Measurements from ENCODE around the gene GPRIN2.
"Not testable (repeated sequence)": the region's sequence is repeated elsewhere in the genome, so short reads cannot be mapped to it uniquely, and the experiment has no call there.

Gene GPRIN2

DNA sequence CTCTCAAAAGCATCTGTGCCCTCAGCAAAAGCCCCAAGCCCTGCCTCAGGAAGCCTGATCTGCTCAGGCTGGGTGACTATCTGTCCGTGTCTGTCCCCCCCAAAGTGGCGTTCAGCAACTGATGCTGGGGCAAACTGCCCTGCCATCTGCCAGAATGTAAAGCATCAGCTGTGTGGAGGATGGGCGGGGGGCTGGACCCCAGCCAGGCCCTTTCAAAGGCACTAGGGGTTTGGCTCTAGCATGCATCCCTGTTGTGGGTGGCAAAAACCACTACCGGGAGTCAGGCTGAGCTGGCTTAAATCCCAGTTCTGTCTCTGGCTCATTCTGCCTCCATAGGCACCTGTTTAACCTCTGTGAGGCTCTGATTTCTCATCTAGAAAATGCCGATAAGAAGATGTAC, 35.5 kb downstream of the GPRIN2 start:
- FAIRE-seq (no peak), DNase-seq (ENCODE audit: low spot score) (peak; percentile 98)

DNA sequence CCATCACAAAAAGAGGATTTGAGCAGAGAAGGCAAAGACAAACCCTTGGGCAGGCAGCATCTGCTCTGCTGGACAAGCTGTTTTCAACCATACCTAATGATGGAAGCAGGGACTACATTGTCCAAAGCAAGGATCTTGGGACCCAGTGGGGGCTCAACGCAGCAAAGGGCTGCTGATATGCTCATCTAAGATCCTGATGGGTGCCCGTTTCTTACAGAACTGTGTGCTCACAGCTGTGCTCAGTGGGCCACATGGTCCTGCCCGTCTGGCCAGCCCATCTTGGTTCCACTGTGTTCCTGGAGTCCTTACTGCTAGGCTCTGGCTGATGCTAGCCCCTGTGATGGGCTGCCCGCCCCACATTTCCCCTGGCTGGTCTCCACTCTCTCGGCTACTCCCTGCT, 36.1 kb downstream of the GPRIN2 start:
- DNase-seq (ENCODE audit: low spot score), result no peak
- FAIRE-seq, result no peak

DNA sequence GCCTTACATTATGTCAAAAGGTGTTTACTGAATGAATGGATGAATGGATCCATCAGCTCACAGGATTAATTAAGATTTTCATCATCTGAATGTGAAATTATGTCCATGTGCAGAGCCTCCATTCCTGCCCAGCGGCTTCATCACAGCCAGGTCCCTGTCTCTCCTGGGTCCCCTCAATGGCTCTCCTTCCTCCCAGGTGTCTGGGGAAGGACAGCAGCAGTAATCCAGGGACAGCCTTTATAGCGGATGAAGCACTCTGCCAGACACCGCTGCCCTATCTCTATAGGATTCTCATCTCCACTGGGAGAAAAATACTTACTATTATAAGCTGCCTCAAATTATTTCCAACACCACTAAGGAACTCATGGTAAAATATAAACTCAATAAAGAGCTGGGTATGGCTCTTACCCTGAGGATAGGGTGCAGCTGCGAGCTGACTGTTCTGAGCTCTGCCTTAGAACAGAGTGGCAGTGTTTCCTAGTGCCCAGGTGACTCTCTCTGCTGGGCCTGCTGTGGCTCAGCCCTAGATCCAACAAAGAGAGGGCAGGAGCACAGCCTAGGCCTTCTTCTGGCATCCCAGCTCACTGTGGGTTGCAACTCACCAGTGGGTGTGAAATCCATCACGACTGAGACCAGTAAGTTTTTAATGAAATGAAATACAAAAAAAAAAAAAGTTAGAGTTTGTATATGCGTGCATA, 38.3 kb downstream of the GPRIN2 start:
- DNase-seq (ENCODE audit: low spot score) (no peak), FAIRE-seq (no peak)

DNA sequence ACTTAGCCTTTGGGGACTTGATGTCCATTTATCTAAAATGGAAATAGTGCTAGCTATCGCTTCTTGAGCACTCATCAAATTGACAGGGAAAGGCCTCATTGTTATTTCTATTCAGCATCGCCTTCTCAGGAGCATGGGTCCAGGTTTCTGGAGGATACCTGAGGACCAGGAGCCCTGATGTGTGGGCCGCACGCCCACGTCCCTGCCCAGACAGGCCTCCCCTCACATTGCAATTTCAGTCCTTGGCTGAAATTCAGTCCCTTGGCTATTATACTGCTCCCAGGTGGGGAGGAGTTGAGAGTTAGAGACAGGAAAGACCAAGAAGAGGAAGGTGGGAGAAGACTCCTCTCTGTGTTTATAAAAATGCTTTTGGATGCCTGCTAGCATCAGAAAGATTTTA, 38.9 kb downstream of the GPRIN2 start:
- DNase-seq (ENCODE audit: low spot score), result no peak
- no peak for FAIRE-seq

DNA sequence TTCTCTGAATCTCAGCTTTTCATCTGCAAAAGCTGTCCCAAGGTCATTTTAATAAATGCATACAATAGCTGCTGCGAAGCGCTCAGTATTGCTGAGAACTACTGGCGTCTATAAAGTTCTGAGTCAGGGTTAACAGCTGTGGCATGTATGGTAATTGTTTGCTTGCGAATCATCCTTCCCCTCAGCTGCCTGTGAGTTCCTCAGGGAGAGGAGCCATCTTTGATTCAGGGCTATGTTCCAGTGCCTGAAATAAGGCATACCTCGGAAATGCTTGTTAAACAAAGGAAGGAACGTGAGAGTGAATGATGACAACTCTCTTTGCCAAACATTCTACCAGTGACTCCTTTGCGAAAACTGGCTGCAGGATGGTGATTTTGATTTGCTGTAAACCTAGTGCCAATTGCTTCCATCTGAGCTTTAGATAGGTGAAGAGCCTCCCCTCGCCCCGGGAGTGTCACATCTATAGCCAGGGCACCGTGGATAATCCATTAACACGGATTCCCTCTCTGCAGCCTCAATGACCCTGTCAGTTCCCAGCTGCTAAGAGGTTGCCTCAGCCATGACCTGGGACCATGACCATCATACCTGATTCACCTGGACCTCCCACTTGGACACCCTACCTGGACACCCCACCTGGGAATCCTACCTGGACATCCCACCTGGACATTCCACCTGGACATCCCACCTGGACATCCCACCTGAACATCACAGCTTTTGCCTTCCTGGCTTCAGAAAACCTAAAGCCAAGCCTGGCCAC, 39.6 kb downstream of the GPRIN2 start:
- FAIRE-seq, result no peak

DNA sequence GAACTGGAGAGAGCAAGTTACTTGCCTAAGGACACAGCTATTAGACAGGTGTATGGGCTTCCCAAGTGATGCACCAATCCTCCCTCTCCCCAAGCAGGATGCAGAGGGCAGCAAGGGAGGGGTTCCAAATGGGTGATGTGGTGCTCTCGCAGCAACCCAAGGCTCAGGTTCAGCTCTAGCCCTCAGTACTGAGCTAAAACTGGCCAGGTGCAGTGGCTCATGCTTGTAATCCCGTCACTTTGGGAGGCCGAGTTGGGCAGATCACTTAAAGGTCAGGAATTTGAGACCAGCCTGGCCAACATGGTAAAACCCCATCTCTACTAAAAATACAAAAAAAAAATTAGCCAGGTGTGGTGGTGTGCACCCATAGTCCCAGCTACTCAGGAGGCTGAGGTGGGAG, 40.7 kb downstream of the GPRIN2 start:
- DNase-seq (ENCODE audit: low spot score), result no peak
- FAIRE-seq, result no peak

More for the DNA sequence above, 39.6 kb downstream of the GPRIN2 start:
- DNase-seq (ENCODE audit: low spot score), result peak; percentile 78

DNA sequence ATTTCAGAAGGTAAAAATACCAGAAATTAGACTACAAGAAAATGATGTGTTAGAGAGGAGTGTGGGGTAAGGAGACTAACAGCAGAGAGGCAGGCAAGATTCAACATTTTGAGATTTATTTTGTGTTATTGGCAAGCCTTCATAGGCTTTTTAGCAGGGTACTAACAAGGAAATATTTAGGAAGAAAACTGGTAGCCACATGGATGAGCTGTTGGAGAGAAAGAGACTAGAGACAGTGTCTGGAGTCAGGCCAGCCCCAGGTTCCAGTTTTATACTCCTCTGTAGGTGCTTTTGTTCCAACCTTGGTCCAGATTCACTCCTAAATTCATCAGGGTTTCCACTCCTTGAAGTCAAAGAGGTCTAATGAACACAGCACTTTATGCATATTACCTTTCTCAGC, 41.1 kb downstream of the GPRIN2 start:
- no peak for FAIRE-seq
- DNase-seq (ENCODE audit: low spot score), result no peak

DNA sequence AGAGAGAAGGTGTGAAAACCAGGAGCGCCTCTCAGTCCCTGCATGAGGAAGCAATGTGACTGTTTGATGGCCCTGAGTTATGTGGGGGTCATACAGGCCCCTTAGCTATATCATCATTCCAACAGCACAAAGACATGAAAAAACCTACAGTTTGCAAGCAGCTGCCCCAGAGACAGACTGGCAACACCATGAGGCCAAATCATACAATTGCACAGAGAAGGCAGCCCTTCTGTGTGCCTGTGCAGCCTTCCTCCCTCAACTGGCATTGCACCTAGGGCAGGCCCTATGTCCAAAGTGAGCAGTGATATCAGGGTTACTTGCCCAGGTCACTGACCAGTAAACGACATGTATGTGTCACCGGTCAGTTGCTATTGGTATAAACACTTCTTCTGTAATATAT, 41.6 kb downstream of the GPRIN2 start:
- DNase-seq (ENCODE audit: low spot score) (no peak), FAIRE-seq (no peak)

DNA sequence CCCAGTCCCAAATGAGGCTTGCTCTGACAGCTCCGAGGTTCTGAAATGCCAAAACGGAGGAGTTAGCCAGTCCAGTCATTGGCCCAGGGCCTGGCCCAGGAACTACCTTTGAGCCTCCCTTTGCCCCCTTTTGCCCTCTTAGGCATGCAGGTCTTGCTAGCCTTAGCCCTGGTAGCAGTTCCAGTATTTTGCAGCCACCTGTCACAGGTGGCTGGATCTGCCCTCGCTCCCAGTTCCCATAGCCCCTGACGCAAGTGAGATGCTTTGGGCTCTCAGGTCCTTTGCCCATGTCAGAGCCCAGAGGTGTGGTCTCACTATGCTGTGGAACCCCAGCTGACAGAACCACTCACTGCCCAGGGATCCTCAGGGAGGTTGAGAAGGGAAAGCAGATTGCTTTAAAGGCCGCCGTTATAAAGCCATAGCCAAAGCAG, 42.0 kb downstream of the GPRIN2 start:
- no peak for FAIRE-seq
- DNase-seq (ENCODE audit: low spot score), result no peak

DNA sequence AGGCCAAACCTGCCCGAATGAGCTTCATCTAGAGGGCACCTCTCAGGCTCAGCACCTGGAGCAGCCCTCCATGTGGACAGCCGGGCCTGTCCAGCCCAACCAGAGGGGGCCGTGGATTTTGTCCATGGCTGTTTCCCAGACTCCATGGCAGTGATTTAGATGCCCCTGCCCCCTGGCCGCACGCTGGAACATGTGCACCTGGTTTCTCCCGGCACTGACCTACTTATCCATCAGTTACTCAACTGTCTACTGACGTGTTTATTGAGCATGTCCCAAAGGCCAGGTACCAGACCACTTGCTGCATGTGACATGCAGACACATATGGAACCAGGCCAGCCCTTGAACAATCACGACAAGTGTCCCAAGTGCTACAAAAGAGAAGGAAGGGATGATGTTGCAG, 43.1 kb downstream of the GPRIN2 start:
- not testable (repeated sequence) for FAIRE-seq; DNase-seq (ENCODE audit: low spot score)

DNA sequence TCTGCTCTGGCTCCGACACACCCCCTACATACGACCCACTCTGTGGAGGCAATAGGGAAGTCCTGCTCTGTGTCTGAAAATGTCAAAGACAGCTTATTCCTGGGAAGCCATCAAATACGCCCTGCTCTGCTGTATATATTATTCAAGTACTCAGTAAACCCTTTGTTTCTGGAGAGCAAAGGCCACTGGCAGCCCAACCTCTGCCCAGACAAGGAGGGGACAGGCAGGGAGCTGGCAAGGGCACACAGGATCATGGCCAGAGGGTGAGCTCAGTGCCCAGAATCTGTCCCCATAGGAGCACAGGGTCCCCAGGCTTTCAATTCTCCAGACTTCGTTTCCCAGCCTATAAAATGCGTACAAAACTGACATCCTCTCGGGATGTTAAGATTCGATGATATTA, 43.7 kb downstream of the GPRIN2 start:
- DNase-seq (ENCODE audit: low spot score); FAIRE-seq: not testable (repeated sequence)

DNA sequence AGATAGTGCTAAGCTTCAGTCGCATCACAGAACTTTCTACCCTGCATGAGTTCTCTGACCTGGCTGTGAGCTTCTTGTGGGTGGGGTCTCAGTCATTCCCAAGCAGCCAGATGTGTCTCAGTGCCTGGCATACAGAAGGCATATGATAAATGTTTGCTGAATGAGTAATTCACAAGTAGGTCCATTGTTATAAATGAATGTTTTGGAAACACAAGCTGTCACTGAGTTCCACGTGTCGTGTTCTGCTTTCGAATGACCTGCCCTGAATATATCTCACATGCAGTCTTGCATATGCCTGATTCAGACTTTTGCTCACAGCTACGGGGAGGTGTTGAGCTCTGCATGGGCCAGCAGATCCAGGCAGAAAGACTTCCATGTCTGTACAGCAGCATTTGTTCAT, 44.5 kb downstream of the GPRIN2 start:
- not testable (repeated sequence) for DNase-seq (ENCODE audit: low spot score); FAIRE-seq
